T-helper 22 cell (primary cell): ENCODE measurements around the gene KCNH2.
A peak's percentile ranks its signal among the peaks of the same experiment; 100 is the strongest.
"Not testable (repeated sequence)": the region's sequence is repeated elsewhere in the genome, so short reads cannot be mapped to it uniquely, and the experiment has no call there.

Experiments
- DNase-seq: peaks from one replicate; pipeline ENCODE4 v3.0.0-alpha.2; 2020; ENCODE audit warnings: low read depth

Gene KCNH2

DNA sequence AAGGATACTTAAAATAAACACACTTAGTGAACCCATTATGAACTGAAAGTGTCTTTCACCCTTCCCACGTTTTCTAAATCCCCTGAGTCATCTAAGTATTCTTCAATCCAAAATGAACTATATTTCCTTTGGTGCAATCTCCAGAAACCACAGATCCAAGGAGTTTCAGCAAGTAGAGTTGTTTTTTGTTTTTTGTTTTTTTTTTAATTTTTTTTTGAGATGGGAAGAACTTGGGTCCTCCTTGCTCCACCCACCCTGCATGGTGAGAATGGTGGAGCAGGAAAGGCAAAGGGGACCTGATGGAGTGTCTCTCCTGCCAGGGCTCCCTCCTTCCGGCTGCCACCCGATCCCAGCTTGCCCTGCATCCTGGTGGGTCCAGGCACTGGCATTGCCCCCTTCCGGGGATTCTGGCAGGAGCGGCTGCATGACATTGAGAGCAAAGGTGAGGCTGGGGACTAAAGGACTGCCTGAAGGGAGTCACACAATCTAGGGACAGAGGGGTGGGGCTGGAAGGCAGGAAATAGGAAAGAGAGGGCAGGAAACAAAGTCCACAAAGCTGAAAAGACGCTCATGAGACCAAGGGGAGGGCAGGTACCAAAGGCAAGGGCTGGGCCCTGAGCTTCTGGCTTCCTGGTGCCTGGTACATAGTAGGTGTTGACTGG lies 34.0 kb upstream of the KCNH2 start:
- no peak for DNase-seq

DNA sequence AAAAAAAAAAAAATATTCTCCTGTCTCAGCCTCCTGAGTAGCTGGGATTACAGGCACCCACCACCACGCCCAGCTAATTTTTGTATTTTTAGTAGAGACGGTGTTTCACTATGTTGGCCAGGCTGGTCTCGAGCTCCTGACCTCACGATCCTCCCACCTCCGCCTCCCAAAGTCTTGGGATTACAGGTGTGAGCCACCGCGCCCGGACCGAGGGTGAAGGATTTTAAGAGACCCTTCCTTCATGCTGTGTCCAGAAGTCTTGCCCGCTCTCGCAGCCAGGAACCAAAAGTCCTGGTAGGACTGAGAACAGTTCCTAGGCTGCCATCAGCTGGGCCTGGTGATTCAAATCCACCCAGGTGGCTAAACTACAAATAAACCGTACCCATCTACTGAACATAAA lies 33.5 kb upstream of the KCNH2 start:
- DNase-seq = not testable (repeated sequence)

DNA sequence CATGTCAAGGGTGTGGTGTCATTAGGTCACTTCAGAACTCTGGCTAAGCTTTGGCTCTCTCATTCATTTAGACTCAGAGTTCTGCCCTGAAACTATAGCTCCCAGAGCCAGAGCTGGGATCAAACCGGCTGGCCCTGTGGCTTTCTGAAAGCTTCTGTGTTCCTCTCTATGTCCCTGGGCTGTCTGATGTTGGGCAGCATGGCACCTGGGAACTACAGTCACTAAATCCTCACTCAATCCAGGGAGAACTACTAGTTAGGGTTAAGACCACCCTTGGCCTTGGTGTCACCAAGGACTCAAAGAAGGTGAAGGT lies 32.9 kb upstream of the KCNH2 start:
- no peak for DNase-seq

DNA sequence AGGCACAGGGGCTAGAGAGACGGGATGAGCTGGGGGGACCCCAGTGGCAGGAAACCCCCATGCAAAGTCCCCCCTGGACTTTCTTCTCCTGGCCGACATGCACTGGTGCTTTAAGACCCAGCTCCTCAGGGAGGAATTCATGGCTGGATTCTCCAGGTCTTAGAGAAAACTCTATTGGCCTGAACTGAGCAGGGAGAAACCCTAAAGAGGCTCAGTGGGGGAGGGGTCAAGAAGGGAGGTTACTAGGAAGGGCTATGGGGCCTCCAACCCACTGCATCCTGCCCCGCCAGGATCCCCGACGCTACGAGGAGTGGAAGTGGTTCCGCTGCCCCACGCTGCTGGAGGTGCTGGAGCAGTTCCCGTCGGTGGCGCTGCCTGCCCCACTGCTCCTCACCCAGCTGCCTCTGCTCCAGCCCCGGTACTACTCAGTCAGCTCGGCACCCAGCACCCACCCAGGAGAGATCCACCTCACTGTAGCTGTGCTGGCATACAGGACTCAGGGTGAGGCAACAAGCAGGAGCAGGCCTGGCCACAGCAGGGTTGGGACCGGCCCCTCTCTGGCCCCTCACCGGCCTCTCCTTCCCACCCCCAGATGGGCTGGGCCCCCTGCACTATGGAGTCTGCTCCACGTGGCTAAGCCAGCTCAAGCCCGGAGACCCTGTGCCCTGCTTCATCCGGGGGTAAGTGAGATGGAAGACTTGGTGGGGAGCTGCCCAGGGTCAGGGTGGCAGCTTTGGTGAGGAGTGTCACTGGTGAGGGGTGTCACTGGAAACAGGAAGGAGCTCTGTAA lies 32.4 kb upstream of the KCNH2 start:
- peak; percentile 37 for DNase-seq

DNA sequence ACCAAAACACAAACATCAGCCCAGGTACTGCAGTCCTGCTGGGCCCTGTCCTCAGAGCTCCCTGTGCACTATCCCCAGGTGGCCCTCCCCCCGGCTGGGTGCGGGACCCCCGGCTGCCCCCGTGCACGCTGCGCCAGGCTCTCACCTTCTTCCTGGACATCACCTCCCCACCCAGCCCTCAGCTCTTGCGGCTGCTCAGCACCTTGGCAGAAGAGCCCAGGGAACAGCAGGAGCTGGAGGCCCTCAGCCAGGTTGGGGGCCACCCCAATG lies 31.9 kb upstream of the KCNH2 start:
- no peak for DNase-seq

DNA sequence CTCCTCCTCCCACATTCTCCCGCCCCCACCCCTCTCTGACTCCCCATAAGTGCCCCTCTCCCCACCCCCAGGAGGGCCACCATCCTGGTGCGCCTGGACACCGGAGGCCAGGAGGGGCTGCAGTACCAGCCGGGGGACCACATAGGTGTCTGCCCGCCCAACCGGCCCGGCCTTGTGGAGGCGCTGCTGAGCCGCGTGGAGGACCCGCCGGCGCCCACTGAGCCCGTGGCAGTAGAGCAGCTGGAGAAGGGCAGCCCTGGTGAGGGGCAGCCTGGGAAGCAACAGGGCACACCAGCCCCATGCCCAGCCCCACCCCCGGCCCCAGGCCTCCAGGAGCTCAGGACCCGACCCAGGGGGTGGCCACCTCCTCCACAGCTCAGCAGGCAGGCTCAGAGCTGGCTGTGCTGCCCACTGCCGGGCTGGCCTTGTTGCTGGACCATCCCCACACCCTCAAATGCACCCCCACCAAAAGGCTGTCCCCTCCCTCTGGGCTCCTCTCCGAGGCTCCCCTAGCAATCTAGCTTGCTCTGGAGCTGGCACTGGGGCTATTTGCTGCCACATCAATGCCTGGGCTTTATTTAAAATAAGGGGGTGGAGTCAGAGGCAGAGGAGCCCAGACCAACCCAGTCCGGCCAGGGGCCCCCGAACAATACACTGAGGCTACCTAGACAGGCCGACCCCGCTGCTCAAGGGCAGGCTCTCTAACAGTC lies 31.4 kb upstream of the KCNH2 start:
- DNase-seq = no peak

DNA sequence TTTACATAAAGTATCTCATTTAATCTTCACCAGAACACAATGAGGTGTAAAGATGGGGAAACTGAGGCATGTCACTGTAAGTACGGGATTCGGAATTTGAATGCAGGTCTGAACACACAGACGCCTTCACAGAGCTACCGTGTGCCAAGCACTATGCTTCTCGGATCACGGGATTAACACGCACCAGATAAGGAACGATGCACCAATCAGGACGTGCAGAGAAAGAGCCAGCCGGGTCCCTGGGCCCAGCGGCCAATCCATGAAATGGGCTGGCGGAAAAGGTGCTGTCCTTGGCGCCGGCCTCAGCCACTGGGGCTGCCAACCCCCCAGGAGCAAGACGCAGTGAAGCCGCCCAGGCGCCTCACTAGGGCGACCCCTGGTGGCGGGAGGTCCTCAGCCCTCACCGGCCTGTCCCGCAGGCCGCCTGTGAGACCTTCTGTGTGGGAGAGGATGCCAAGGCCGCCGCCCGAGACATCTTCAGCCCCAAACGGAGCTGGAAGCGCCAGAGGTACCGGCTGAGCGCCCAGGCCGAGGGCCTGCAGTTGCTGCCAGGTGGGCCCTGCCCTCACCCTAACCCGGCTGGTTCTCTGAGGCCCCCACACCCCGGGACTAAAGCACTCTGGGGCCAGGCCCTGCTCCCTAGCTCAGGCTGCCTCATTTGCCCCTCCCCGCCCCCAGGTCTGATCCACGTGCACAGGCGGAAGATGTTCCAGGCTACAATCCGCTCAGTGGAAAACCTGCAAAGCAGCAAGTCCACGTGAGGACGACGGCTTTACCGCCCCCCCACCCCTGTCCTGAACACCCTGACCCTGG lies 30.6 kb upstream of the KCNH2 start:
- peak; percentile 75 for DNase-seq

DNA sequence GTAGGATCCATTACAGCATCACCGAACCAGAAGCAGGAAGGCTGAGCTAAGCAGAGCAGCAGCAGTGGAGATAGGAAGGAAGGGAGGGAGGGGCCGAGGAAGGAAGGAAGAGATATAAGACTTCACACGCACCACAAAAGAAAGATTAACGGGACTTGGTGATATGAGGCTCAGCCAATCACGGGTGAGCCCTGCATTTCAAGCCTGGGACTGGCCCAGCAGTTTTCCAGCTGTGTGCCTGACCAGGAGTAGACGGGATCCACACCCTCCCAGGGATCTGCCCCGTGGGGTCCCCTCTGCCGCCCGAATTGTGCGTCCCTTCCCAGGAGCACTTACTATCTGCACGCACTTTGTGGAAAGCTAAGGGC lies 30.0 kb upstream of the KCNH2 start:
- DNase-seq = peak; percentile 48

DNA sequence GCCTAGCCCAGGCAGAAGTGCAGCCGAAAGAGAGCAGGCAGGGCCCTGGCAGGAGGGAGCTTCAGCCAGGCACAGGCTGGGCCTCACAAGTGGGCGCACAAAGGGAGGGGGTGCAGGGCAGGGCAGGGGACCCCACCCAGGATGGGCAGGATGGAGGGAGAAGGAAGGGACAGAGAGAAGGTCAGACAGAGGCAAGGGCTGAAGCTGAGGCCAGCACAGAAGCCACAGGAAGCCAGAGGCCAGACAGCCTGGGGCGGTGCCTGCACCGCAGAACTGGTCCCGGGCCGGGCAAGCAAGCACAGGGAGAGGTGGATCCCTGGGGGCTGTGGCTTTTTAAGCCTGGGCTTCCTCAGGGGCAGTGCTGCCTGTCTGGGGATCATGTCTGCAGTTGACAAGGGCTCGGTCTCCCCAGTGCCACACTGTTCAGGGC lies 29.4 kb upstream of the KCNH2 start:
- DNase-seq = no peak

DNA sequence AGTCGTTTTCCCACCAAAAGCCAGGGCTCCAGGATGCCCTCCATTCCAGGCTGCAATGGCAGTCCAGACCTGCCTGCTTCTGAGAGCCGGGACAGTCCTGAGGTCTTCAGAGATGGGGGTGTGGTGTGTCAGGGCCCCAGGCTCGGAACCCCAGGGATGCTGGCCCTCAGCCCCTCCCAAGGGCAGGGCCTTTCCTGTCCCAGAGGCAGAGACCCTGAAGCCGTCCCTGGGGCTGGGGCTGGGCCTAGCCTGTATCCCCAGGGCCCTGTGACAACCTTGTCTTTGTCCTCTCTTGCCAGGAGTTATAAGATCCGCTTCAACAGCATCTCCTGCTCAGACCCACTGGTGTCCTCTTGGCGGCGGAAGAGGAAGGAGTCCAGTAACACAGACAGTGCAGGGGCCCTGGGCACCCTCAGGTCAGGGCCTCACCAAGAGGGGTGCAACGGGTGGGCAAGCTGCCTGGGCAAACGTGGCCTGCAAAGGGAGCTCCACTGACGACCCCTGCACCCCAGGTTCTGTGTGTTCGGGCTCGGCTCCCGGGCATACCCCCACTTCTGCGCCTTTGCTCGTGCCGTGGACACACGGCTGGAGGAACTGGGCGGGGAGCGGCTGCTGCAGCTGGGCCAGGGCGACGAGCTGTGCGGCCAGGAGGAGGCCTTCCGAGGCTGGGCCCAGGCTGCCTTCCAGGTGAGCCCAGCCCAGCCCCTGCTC lies 28.6 kb upstream of the KCNH2 start:
- DNase-seq = no peak

DNA sequence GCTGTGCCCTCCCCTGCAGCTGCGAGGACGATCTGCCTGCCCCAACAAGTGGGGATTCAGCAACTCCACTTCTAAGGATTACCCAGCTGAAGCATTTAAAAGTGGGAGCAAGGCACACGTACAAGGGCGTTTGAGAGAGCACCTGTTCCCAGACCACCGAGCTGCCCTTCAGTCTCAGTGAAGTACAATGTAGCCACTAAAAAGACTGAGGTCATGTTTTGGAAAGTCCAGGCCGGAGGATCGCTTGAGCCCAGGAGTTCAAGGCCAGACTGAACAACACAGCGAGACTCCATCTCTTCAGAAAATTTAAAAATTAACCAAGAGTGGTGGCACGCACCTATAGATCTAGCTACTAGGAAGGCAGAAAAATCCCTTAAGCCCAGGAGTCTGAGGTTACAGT lies 27.4 kb upstream of the KCNH2 start:
- no peak for DNase-seq

DNA sequence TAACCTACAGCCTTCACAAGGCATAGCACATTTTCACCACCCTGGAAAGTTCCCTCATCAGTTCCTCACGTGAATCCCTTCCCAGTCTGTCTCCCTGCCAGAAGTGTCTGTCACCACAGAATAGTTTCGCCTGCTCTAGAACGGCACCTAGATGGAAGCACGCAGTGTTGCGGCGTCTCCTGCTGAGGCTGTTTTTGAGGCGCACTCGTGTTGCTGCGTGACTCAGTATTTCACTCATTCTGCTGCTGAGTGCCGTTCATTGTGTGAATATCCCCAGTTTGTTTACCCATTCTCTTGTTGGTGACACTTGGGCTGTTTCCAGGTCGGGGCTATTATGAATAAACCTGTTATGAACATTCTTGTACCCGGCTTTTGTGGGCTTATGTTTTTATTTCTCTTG lies 25.5 kb upstream of the KCNH2 start:
- DNase-seq = no peak

DNA sequence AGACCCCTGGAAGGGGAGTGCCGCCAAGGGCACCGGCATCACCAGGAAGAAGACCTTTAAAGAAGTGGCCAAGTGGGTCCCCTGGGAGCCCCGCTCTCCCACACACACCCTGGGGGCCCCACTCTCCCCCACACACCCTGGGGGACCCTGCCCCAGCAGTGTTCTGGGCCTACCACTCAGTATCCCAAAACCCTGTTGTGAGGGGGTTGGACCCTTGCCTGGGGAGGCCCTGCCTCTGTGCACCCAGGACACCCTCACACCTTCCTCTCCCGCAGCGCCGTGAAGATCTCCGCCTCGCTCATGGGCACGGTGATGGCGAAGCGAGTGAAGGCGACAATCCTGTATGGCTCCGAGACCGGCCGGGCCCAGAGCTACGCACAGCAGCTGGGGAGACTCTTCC lies 23.4 kb upstream of the KCNH2 start:
- no peak for DNase-seq

DNA sequence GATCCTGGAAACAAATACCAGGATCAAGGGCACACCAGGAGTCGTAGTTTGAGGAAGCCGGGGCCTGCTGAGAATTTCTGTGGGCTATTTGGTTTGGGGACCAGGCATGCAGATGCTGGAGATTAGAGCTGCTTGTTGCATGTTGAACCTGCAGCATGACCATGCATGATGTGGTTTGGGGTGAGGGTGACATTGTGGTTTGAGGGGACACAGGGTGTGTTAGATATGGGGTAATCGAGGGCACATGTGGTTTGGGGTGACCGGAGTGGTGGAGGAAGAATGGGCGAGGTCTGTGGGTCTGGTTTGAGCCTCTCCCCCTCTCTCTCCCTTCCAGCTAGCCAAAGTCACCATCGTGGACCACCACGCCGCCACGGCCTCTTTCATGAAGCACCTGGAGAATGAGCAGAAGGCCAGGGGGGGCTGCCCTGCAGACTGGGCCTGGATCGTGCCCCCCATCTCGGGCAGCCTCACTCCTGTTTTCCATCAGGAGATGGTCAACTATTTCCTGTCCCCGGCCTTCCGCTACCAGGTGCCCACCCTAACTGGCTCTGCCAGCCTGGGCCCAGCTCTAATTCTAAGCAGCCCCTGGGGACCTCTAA lies 22.9 kb upstream of the KCNH2 start:
- DNase-seq = no peak

DNA sequence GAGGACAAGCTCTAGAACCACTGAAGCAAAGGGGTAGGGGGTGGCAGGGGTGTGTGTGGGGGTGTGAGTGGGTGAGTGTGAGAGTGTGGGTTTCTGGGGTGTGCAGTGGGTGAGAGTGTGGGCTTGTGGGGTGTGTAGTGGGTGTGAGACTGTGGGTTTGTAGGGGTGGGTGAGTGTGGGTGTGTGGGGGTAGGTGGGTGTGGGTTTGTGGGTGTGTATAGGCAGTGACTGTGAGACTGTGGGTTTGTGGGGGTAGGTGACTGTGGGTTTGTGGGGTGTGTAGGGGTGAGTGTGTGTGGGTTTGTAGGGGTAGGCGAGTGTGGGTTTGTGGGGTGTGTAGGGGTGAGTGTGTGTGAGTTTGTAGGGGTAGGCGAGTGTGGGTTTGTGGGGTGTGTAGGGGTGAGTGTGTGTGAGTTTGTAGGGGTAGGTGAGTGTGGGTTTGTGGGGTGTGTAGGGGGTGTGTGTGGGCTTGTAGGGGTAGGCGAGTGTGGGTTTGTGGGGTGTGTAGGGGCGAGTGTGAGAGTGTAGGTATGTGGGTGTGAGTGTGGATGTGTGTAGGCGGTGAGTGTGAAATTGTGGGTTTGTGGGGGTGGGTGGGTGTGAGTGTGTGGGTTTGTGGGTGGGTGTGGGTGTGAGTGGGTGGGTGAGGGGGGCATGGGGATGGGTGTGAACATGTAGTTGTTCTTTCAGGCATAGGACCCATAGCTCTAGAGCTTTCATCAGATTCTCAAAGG lies 21.5 kb upstream of the KCNH2 start:
- no peak for DNase-seq

DNA sequence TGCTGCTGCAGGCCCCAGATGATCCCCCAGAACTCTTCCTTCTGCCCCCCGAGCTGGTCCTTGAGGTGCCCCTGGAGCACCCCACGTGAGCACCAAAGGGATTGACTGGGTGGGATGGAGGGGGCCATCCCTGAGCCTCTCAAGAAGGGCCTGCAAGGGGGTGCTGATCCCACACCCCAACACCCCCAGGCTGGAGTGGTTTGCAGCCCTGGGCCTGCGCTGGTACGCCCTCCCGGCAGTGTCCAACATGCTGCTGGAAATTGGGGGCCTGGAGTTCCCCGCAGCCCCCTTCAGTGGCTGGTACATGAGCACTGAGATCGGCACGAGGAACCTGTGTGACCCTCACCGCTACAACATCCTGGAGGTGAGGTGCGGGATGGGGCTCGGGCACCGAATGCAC lies 20.9 kb upstream of the KCNH2 start:
- no peak for DNase-seq

DNA sequence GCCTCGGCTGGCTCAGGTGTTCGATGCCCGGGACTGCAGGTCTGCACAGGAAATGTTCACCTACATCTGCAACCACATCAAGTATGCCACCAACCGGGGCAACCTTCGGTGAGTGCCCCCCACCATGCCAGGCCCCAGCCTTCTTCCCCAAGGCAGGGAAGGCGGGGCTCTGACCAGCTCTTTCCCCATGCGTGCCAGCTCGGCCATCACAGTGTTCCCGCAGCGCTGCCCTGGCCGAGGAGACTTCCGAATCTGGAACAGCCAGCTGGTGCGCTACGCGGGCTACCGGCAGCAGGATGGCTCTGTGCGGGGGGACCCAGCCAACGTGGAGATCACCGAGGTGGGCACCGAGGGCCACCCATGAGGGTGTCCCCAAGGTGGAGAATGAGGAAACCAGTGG lies 20.2 kb upstream of the KCNH2 start:
- DNase-seq = no peak

DNA sequence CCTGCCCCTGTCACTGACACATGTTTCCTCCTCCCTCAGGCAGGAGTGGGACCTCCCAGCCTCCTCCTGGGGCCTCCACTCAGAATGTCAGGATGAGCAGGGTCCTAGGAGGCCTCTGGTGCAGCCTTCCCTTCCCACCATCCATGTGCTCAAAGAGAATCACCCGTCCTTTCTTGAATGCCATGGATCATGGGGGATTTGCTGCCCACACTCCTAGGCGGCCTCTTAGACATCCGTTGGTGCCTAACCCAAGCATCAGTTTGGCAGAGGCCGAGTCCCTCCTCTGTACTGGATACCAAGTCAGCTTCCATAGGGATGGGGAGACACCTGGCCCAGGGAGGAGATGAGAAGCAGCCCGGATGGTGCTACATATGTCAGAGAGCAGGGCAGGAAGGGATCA lies 19.7 kb upstream of the KCNH2 start:
- no peak for DNase-seq

DNA sequence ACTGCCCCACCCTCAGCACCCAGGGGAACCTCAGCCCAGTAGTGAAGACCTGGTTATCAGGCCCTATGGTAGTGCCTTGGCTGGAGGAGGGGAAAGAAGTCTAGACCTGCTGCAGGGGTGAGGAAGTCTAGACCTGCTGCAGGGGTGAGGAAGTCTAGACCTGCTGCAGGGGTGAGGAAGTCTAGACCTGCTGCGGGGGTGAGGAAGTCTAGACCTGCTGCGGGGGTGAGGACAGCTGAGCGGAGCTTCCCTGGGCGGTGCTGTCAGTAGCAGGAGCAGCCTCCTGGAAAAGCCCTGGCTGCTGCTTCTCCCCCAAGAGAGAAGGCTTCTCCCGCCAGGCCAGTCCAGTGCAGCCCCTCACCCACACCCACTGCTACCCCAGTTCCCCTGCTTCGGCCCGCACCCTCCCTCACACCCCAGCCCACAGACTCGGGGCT lies 19.0 kb upstream of the KCNH2 start:
- no peak for DNase-seq

DNA sequence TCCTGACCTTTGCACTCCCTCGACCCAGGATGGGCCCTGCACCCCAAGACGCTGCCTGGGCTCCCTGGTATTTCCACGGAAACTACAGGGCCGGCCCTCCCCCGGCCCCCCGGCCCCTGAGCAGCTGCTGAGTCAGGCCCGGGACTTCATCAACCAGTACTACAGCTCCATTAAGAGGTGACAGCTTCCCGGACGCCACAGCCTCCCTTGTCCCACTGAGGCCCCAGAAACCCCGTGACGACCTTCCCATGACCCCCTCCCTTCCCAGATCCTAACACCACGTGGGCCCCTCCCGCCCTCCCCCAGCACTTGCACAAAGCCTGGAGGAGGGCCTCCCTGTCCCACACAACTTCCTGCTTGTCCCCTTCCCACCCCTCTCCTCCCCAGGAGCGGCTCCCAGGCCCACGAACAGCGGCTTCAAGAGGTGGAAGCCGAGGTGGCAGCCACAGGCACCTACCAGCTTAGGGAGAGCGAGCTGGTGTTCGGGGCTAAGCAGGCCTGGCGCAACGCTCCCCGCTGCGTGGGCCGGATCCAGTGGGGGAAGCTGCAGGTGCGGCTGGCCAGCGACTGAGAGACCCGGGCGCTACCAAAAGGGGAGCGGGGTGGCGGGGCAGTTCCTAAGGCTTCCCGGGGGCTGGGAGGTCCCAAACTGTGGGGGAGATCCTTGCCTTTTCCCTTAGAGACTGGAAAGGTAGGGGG lies 18.4 kb upstream of the KCNH2 start:
- no peak for DNase-seq
